Stimulated activated CD8-positive, alpha-beta memory T cell treated with anti-CD3 and anti-CD28 coated beads, Interleukin-2, amount 100 ng/mL, for 48 hours (primary cell): ENCODE data around the gene ZNF669.
A peak's percentile ranks its signal among the peaks of the same experiment; 100 is the strongest.

ENCODE experiments used
- DNase-seq, 2 donors: peaks; one replicate each; pipeline ENCODE4 v3.0.0-alpha.2; 2020; ENCODE audit warnings: low read depth in 2 of 2

ZNF669 gene

GRCh38 chr1:247111259-247111699 is 7.1 kb upstream of the ZNF669 start:
- DNase-seq: no peak

- DNase-seq: no peak
These were observed 6.6 kb upstream of the ZNF669 start for GRCh38 chr1:247110627-247111258.

GRCh38 chr1:247107694-247108093 is 3.5 kb upstream of the ZNF669 start:
- no peak for DNase-seq

- no peak for DNase-seq
These were observed 1.8 kb upstream of the ZNF669 start for GRCh38 chr1:247105966-247106365.

- DNase-seq: no peak
These were observed 809 bp upstream of the ZNF669 start for GRCh38 chr1:247104965-247105364.

- no peak for DNase-seq
These were observed 1.8 kb downstream of the ZNF669 start for GRCh38 chr1:247102381-247102780.

GRCh38 chr1:247100676-247101279 is 3.4 kb downstream of the ZNF669 start:
- DNase-seq: no peak

GRCh38 chr1:247096958-247097357 is 7.2 kb downstream of the ZNF669 start:
- no peak for DNase-seq

GRCh38 chr1:247096544-247096943 is 7.6 kb downstream of the ZNF669 start:
- DNase-seq: no peak

- no peak for DNase-seq
These were observed 8.0 kb downstream of the ZNF669 start for GRCh38 chr1:247096112-247096511.

- DNase-seq: no peak
These were observed 13.7 kb downstream of the ZNF669 start for GRCh38 chr1:247090455-247090854.

GRCh38 chr1:247089616-247090375 is 14.4 kb downstream of the ZNF669 start:
- no peak for DNase-seq

GRCh38 chr1:247088967-247089366 is 15.2 kb downstream of the ZNF669 start:
- DNase-seq: no peak

GRCh38 chr1:247087256-247087655 is 16.9 kb downstream of the ZNF669 start:
- DNase-seq: no peak

- no peak for DNase-seq
These were observed 18.8 kb downstream of the ZNF669 start for GRCh38 chr1:247085310-247085709.

- no peak for DNase-seq
These were observed 19.4 kb downstream of the ZNF669 start for GRCh38 chr1:247084771-247085170.

- DNase-seq: no peak
These were observed 24.8 kb downstream of the ZNF669 start for GRCh38 chr1:247079141-247079874.

GRCh38 chr1:247078258-247079140 is 25.7 kb downstream of the ZNF669 start, which contains the start of gene ZNF670:
ZNF670 (minus strand) TSS chr1:247078811; CDS start chr1:247078596, 215 bp downstream.
- peak; percentile 89 to 90 for DNase-seq

GRCh38 chr1:247077876-247078257 is 26.3 kb downstream of the ZNF669 start:
- DNase-seq: no peak

- DNase-seq: no peak
These were observed 26.9 kb downstream of the ZNF669 start for GRCh38 chr1:247077213-247077612.

GRCh38 chr1:247070645-247071044 is 33.5 kb downstream of the ZNF669 start:
- DNase-seq: no peak
